ENCODE data around the gene MKRN2OS.

- TF ChIP-seq POLR2AphosphoS5 (IDR thresholded peaks at IDR 0.05) (no peak), EP300 (IDR thresholded peaks at IDR 0.05) (no peak), POLR2A (IDR thresholded peaks at IDR 0.05) (no peak)
- TF ChIP-seq, protein P1, sequence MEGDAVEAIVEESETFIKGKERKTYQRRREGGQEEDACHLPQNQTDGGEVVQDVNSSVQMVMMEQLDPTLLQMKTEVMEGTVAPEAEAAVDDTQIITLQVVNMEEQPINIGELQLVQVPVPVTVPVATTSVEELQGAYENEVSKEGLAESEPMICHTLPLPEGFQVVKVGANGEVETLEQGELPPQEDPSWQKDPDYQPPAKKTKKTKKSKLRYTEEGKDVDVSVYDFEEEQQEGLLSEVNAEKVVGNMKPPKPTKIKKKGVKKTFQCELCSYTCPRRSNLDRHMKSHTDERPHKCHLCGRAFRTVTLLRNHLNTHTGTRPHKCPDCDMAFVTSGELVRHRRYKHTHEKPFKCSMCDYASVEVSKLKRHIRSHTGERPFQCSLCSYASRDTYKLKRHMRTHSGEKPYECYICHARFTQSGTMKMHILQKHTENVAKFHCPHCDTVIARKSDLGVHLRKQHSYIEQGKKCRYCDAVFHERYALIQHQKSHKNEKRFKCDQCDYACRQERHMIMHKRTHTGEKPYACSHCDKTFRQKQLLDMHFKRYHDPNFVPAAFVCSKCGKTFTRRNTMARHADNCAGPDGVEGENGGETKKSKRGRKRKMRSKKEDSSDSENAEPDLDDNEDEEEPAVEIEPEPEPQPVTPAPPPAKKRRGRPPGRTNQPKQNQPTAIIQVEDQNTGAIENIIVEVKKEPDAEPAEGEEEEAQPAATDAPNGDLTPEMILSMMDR (IDR thresholded peaks at IDR 0.05), result no peak
Measured at GRCh38 chr3:12583280-12583679, 38.0 kb upstream of the MKRN2OS start.

Data from upper lobe of left lung (tissue), 4 donors.